Measurements from ENCODE around the gene CATSPERD. TPM values are rescaled to one million over a fixed set of nuclear protein-coding genes. Genes with fewer than 3 reads are reported as not detected.
"Not testable (repeated sequence)": the region's sequence is repeated elsewhere in the genome, so short reads cannot be mapped to it uniquely, and the experiment has no call there.

CATSPERD gene
- total and polyA plus RNA-seq, 7 donors = not detected

DNA sequence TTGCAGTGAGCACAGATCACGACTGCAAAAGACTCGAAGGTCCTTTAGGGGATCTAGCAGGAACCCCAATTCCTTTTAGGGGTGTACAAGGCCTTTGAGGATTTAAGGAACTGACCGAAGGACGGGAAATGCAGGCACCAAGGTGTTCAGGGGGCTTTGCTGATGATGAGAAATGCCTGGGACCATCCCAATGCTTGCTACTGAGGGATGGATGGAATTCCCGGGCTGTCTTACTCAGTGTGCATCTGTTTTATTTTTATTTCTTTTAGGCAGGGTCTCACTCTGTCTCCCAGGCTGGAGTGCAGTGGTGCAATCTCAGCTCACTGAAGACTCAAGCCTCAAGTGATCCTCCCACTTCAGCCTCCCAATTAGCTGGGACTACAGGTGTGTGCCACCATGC, 52.8 kb downstream of the CATSPERD start:
- no peak for DNase-seq
- Histone ChIP-seq H3K9me3 (no peaks in the 10 kb centered on the region), H3K4me3 (no peak overlapping the region), H3K36me3 (ENCODE audit: insufficient read depth in 1 of 2, low read depth in 1 of 2) (no peaks in the 10 kb centered on the region), H3K4me1 (no peaks in the 10 kb centered on the region), H3K27me3 (ENCODE audit: insufficient read depth in 3 of 3, low read length in 2 of 3) (peaks cover 0 to 6% (median 0%) of the 10 kb centered on the region in 3 donors), H3K27ac (no peak overlapping the region)
- WGBS, 3 donors = 85 to 90% (median 86%) methylated on average over 5 of the region's 5 CpGs
- ATAC-seq = no peak
- TF ChIP-seq, protein P1, sequence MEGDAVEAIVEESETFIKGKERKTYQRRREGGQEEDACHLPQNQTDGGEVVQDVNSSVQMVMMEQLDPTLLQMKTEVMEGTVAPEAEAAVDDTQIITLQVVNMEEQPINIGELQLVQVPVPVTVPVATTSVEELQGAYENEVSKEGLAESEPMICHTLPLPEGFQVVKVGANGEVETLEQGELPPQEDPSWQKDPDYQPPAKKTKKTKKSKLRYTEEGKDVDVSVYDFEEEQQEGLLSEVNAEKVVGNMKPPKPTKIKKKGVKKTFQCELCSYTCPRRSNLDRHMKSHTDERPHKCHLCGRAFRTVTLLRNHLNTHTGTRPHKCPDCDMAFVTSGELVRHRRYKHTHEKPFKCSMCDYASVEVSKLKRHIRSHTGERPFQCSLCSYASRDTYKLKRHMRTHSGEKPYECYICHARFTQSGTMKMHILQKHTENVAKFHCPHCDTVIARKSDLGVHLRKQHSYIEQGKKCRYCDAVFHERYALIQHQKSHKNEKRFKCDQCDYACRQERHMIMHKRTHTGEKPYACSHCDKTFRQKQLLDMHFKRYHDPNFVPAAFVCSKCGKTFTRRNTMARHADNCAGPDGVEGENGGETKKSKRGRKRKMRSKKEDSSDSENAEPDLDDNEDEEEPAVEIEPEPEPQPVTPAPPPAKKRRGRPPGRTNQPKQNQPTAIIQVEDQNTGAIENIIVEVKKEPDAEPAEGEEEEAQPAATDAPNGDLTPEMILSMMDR (IDR thresholded peaks at IDR 0.05) = no peak
- intact Hi-C loops (cut with DNase I) = no loop called here

DNA sequence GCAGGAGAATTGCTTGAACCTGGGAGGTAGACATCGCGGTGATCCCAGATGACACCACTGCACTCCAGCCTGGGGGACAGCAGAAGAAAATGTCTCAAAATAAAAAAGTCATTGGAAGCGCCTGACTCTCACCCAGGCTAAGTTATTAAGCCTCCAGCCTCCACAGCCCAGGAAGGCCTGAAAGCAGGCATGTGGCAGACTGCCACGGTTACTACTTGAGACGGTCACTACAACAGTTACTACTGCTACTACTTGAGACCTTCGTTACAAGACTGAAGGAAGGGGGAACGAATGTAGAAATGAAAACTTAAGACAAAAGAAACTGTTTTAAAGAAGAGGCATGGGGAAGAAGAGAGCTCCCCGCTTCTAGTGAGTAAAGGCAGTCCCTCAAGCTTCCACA, 54.5 kb downstream of the CATSPERD start:
- H3K9me3 ChIP-seq = no peaks in the 10 kb centered on the region
- DNase-seq (no peak), ATAC-seq (no peak)
- H3K27ac ChIP-seq = no peak overlapping the region
- H3K36me3 ChIP-seq (ENCODE audit: insufficient read depth in 1 of 2, low read depth in 1 of 2) = no peaks in the 10 kb centered on the region
- 77 to 84% (median 81%) methylated on average over 8 of the region's 8 CpGs for WGBS, 3 donors
- H3K4me1 ChIP-seq = no peaks in the 10 kb centered on the region
- intact Hi-C loops (cut with DNase I) = no loop called here
- H3K27me3 ChIP-seq (ENCODE audit: insufficient read depth in 3 of 3, low read length in 2 of 3) = peaks cover 0 to 6% (median 0%) of the 10 kb centered on the region in 3 donors
- TF ChIP-seq, protein P1 (IDR thresholded peaks at IDR 0.05) = no peak
- H3K4me3 ChIP-seq = no peak overlapping the region

DNA sequence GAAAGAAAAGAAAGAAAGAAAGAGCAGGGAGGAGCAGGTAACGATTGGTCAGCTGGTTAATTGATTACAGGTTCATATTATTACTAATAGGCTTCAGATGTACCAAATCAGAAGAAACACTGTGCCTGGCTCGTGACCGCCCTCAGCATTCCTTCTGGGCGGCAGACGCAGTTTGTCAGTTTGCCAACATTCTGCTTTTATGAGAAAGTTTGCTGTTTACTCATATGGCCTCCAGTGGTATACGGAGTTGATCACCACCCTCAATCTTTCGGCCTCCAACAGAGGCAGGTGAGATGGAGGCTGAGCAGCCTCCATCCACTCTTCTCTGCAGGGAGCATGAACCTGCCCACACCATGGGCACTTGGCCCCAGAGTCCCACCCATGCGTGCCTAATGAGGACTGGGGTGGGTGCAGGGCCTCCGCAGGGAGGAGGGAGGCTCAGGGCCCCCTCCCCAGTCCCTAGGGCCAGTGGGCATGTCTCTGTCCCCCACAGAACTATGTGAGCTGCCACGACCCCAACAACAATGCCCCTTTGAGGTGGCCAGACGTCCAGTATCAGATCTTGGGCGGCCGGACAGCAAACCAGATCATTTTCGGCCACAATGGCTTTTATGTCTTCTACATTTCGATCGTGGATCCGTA, 55.4 kb downstream of the CATSPERD start:
- Histone ChIP-seq H3K27ac (no peak overlapping the region), H3K9me3 (no peaks in the 10 kb centered on the region), H3K4me1 (no peaks in the 10 kb centered on the region), H3K27me3 (ENCODE audit: insufficient read depth in 3 of 3, low read length in 2 of 3) (peaks cover 0 to 6% (median 0%) of the 10 kb centered on the region in 3 donors), H3K4me3 (no peak overlapping the region), H3K36me3 (ENCODE audit: insufficient read depth in 1 of 2, low read depth in 1 of 2) (no peaks in the 10 kb centered on the region)
- intact Hi-C loops (cut with DNase I) = no loop called here
- 61 to 65% (median 62%) methylated on average over 17 of the region's 17 CpGs for WGBS, 3 donors
- ATAC-seq = no peak
- DNase-seq = no peak
- TF ChIP-seq, protein P1 (IDR thresholded peaks at IDR 0.05) = no peak

DNA sequence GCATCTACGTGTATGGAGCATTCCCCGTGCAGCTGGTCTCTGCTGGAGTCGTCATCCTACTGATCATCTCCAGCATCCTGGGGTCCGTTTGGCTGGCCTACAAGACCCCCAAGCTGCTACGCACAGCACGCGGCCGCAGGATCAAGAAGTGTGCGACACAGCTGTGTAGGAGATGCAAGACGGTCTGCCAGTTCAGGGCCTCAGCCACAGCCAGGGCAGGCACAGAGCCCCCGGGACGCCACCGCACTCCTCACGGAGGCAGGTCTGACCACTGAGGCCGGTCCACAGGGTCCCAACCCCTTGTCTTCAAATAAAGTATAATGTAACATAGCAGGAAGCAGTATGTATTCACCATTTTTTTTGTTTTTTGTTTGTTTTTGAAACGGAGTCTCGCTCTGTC, 58.0 kb downstream of the CATSPERD start:
- DNase-seq = no peak
- intact Hi-C loops (cut with DNase I) = no loop called here
- Histone ChIP-seq H3K4me1 (no peaks in the 10 kb centered on the region), H3K9me3 (no peaks in the 10 kb centered on the region), H3K27ac (no peak overlapping the region), H3K36me3 (ENCODE audit: insufficient read depth in 1 of 2, low read depth in 1 of 2) (no peaks in the 10 kb centered on the region), H3K27me3 (ENCODE audit: insufficient read depth in 3 of 3, low read length in 2 of 3) (peaks cover 0 to 4% (median 0%) of the 10 kb centered on the region in 3 donors), H3K4me3 (no peak overlapping the region)
- no peak for ATAC-seq
- TF ChIP-seq, protein P1 (IDR thresholded peaks at IDR 0.05) = no peak
- WGBS, 3 donors = 69 to 75% (median 72%) methylated on average over 17 of the region's 17 CpGs

DNA sequence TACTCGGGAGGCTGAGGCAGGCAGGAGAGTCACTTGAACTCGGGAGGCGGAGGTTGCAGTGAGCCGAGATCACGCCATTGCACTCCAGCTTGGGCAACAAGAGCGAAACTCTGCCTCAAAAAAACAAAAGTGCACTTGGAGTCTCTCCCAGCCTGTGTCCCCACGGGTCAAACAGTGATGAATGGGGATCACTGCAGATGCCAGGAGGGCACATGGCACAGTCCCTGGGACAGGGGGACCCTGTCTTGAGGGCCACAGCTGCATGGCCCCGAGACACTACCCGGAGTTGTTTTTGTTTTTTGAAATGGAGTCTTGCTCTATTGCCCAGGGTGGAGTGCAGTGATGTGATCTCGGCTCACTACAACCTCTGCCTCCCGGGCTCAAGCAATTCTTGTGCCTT, 60.5 kb downstream of the CATSPERD start:
- H3K27me3 ChIP-seq (ENCODE audit: insufficient read depth in 3 of 3, low read length in 2 of 3); H3K4me3 ChIP-seq; H3K9me3 ChIP-seq; ATAC-seq; H3K27ac ChIP-seq; intact Hi-C loops (cut with DNase I); H3K4me1 ChIP-seq; DNase-seq: not testable (repeated sequence)
- H3K36me3 ChIP-seq (ENCODE audit: insufficient read depth in 1 of 2, low read depth in 1 of 2) = peaks cover 0 to 23% of the 10 kb centered on the region in 2 donors
- WGBS, 3 donors = 76 to 78% (median 77%) methylated on average over 11 of the region's 11 CpGs
